HUES48 (cell line): Measurements from ENCODE around the gene PABPN1L.
"Not testable (repeated sequence)": the region's sequence is repeated elsewhere in the genome, so short reads cannot be mapped to it uniquely, and the experiment has no call there.

ENCODE experiments used
- H3K27ac ChIP-seq: one replicate; pipeline ENCODE4 v1.7.0; 2013; ENCODE audit warnings: low read depth, low read length, inconsistent platforms
- H3K27me3 ChIP-seq: 2 replicates; pipeline ENCODE4 v1.6.1; 2013; ENCODE audit warnings: mild to moderate bottlenecking, low read length; ENCODE audit not compliant: control insufficient read depth, insufficient read depth
- H3K36me3 ChIP-seq: 2 replicates; pipeline ENCODE4 v1.6.1; 2013; ENCODE audit warnings: low read length; ENCODE audit not compliant: control insufficient read depth, insufficient read depth
- H3K4me1 ChIP-seq: 2 replicates; pipeline ENCODE4 v1.6.1; 2013; ENCODE audit warnings: mild to moderate bottlenecking, low read length; ENCODE audit not compliant: control insufficient read depth, insufficient read depth
- H3K4me3 ChIP-seq: 2 replicates; pipeline ENCODE4 v1.5.1; 2013; ENCODE audit warnings: mild to moderate bottlenecking, low read depth, low read length
- H3K9ac ChIP-seq: 2 replicates; pipeline ENCODE4 v1.6.1; 2013; ENCODE audit warnings: mild to moderate bottlenecking, low read depth, low read length, moderate library complexity
- H3K9me3 ChIP-seq: 2 replicates; pipeline ENCODE4 v1.6.1; 2013; ENCODE audit warnings: low read length; ENCODE audit not compliant: control insufficient read depth, insufficient read depth

PABPN1L gene

DNA sequence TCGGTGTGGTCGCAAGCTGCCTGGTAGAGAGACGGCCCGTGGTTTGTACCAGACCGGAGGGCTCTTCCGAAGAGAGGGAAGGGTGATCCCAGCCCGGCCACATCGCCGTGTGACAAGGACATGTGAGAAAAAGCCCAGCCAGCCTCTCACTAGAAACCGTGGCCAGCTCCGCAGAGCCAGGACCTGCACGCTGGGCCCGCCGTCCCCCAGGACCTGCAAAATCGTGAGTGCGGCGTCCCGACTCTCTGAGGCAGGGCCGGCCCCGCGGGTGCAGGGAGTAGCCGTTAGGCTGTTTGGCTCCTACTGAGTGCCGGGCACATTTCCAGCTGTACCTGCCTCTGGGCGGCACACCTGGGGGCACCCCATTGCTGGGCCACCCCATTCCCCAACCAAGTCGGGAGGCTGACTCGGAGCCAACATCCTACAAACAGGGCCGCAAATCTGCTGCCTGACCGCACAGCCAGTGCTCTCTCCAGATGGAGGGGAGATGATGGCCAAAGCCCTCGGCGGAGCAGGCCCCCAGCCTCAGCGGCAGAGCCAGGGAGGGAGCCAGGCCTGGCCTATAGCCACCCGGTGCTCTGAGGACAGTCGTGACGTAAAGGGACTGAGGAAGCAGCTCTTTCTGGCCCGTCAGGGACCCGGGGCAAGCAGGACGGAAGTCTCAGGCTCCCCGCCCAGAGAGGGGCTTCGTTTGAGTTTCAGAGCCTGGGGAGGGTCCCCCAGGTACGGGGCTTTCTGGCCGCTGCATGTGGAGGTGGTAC lies 33.6 kb upstream of the PABPN1L start:
- H3K36me3 ChIP-seq: no peaks in the 10 kb centered on the region
- H3K4me3 ChIP-seq: no peak overlapping the region
- no peak overlapping the region for H3K9ac ChIP-seq
- no peaks in the 10 kb centered on the region for H3K4me1 ChIP-seq
- H3K9me3 ChIP-seq: no peaks in the 10 kb centered on the region
- H3K27me3 ChIP-seq: no peaks in the 10 kb centered on the region
- H3K27ac ChIP-seq: no peak overlapping the region

DNA sequence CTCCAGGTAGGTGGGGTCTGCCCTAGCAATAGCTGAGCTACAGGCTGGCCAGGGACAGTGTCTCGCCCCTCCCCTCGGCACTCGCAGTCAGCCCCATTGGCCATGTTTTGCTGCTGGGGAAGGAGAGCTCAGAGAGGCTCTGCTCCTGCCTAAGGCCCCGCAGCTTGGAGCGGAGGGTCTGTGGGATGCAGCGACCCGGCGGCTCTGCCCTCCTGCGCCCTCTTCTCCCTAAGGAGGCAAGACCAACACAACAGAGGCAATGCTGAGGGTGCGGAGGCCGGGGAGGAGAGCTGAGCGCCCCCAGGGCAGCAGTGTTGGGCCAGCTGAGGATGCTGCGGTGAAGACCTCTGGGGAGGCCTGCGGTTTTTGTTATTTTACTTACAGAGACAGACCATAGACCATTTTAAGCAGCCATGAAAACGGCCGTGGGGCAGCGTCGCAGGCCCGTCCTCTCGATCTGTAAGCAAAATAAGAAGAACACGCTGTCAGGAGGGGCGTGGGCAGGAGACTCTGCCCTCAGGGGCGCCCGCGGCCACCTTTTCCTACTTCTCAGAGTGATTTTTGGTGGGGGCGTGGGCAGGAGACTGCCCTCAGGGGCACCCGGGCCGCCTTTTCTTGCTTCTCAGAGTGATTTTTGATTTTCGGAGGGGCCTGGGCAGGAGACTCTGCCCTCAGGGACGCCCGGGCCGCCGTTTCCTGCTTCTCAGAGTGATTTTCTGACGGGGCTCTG lies 31.4 kb upstream of the PABPN1L start:
- no peaks in the 10 kb centered on the region for H3K36me3 ChIP-seq
- H3K4me1 ChIP-seq: no peaks in the 10 kb centered on the region
- no peak overlapping the region for H3K4me3 ChIP-seq
- no peak overlapping the region for H3K27ac ChIP-seq
- no peaks in the 10 kb centered on the region for H3K27me3 ChIP-seq
- H3K9ac ChIP-seq: no peak overlapping the region
- no peaks in the 10 kb centered on the region for H3K9me3 ChIP-seq

DNA sequence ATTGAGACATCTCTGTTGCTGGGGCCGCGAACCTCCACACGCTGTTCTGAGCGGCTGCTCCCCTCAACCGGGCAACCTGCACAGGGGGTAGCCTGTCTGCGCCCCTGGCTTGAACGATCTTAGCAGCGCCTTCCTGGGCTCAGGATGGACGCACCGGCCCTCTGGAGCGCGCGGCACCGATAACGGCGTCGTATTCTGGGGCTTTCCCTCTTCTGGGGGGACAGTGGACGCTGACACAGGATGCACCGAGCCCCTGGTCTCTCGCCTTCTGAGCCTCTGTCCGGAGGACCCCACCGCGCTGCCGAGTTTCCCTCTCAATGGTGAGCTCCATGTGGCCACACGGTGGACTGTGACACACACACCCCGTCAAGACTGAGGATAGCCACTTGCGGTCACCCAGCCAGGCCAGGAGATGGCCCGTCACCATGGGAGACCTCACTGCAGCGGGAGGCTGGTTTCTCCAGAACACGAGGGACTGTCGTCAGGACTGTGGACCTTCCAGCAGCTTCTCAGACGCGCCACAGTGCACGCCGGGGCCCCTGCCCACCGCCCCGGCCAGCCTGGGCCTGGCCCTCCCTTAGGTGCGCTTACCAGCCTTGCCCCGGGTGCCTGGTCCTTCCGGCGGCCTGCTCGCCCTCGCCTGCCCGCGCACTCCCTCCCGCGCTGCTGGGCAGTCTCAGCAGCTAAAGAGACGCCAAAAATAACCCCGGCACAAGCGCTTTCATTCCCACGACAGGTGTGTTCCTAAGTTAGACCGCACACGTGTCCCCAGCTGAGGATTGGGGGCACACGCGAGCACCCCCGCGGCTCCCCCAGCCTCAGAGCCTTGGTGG lies 30.0 kb upstream of the PABPN1L start:
- Histone ChIP-seq H3K4me1 (no peaks in the 10 kb centered on the region), H3K36me3 (no peaks in the 10 kb centered on the region), H3K27me3 (no peaks in the 10 kb centered on the region), H3K9me3 (no peaks in the 10 kb centered on the region), H3K4me3 (no peak overlapping the region), H3K9ac (no peak overlapping the region), H3K27ac (no peak overlapping the region)

GRCh38 chr16:88895335-88895734 lies 28.9 kb upstream of the PABPN1L start:
- no peak overlapping the region for H3K27ac ChIP-seq
- H3K9me3 ChIP-seq: no peaks in the 10 kb centered on the region
- no peaks in the 10 kb centered on the region for H3K27me3 ChIP-seq
- H3K4me1 ChIP-seq: no peaks in the 10 kb centered on the region
- no peaks in the 10 kb centered on the region for H3K36me3 ChIP-seq
- no peak overlapping the region for H3K9ac ChIP-seq
- H3K4me3 ChIP-seq: no peak overlapping the region

DNA sequence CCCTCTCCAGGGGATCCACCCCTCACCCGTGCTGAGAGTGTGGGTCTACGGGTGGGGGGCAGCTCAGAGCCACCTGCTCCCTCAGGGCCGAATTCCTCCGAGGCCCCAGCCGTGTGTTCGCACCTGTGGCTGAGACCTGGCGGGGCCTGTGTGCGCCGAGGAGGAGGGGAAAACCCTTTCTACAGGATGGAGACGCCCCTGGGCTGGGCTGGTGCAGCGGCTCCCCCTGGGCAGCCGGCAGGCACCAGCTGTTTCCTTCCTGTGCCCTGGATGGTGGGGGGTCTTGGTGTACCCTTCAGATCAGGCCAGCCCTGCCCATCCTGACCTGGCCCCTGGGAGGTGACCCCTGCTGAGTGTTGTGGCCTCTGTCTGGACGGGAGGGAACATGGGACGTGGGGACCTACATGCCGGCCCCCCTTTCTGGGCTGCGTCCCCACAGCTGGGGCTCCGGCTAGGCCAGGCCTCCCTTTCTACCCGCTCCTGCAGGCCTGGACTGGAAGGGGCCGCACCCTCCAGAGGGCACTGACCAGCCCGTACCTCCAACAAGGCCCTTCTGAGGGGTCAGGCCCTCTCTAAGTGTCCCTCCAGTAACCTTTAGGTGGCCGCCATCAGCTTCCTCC lies 28.3 kb upstream of the PABPN1L start:
- no peaks in the 10 kb centered on the region for H3K27me3 ChIP-seq
- H3K4me1 ChIP-seq: no peaks in the 10 kb centered on the region
- H3K36me3 ChIP-seq: no peaks in the 10 kb centered on the region

DNA sequence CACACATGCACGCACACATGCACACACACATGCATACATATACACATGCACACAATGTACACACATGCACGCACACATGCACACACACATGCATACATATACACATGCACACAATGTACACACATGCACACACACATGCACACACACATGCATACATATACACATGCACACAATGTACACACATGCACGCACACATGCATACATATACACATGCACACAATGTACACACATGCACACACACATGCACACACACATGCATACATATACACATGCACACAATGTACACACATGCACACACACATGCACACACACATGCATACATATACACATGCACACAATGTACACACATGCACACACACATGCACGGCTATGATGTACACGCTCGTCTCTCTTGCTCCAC lies 27.8 kb upstream of the PABPN1L start:
- not testable (repeated sequence) for H3K36me3 ChIP-seq, H3K27me3 ChIP-seq, H3K4me1 ChIP-seq

More for the DNA sequence above, 28.3 kb upstream of the PABPN1L start:
- H3K4me3 ChIP-seq: no peak overlapping the region
- no peak overlapping the region for H3K27ac ChIP-seq
- no peaks in the 10 kb centered on the region for H3K9me3 ChIP-seq
- no peak overlapping the region for H3K9ac ChIP-seq

GRCh38 chr16:88893127-88893968 lies 26.9 kb upstream of the PABPN1L start:
- H3K36me3 ChIP-seq: no peaks in the 10 kb centered on the region
- no peaks in the 10 kb centered on the region for H3K9me3 ChIP-seq
- no peaks in the 10 kb centered on the region for H3K4me1 ChIP-seq
- no peak overlapping the region for H3K9ac ChIP-seq
- H3K4me3 ChIP-seq: no peak overlapping the region
- H3K27me3 ChIP-seq: no peaks in the 10 kb centered on the region
- H3K27ac ChIP-seq: no peak overlapping the region

More for the DNA sequence above, 27.8 kb upstream of the PABPN1L start:
- H3K27ac ChIP-seq, H3K9me3 ChIP-seq, H3K9ac ChIP-seq, H3K4me3 ChIP-seq: not testable (repeated sequence)

- Histone ChIP-seq H3K4me3 (no peak overlapping the region), H3K9me3 (no peaks in the 10 kb centered on the region), H3K36me3 (no peaks in the 10 kb centered on the region), H3K27ac (no peak overlapping the region), H3K27me3 (no peaks in the 10 kb centered on the region), H3K9ac (no peak overlapping the region), H3K4me1 (no peaks in the 10 kb centered on the region)
Observed at GRCh38 chr16:88892065-88892464, 25.6 kb upstream of the PABPN1L start.

DNA sequence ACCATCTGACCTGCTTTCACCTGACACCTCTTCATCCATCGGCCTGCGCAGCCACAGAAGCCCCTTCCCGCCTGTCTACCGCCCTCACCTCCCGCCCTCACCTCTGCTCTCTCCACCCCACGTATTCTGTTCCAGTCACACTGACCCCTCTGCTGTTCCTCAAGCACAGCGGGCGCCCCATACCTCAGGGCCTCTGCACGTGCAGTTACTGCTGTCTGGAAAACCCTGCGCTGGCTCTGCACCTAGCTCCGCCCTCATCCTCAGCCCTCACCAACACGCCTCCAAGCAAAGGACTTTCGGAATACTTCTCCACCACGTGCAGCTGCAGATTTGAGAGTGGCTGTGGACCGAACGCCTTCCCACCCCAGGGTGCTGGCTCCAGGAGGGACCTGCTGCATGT lies 24.6 kb upstream of the PABPN1L start:
- H3K27me3 ChIP-seq: no peaks in the 10 kb centered on the region

DNA sequence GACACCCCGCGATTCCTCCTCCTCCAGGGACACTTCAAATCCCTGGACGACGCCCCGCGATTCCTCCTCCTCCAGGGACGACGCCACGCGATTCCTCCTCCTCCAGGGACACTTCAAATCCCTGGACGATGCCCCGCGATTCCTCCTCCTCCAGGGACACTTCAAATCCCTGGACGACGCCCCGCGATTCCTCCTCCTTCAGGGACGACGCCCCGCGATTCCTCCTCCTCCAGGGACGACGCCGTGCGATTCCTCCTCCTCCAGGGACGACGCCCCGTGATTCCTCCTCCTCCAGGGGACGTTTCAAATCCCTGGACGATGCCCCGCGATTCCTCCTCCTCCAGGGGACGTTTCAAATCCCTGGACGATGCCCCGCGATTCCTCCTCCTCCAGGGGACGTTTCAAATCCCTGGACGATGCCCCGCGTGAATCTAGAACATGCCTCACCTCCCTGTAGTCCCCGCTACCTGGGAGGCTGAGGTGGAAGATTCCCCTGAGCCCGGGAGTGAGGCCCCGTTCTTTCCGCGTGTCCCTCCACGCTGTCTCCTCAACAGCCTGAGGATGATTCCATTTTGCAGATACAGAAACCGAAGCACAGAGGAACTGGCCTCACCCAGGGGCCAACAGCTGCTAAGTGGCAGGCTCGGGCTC lies 23.4 kb upstream of the PABPN1L start:
- H3K27me3 ChIP-seq, H3K36me3 ChIP-seq, H3K9me3 ChIP-seq, H3K4me3 ChIP-seq, H3K4me1 ChIP-seq, H3K27ac ChIP-seq, H3K9ac ChIP-seq: not testable (repeated sequence)

More for the DNA sequence above, 24.6 kb upstream of the PABPN1L start:
- no peaks in the 10 kb centered on the region for H3K36me3 ChIP-seq
- no peaks in the 10 kb centered on the region for H3K9me3 ChIP-seq
- H3K4me1 ChIP-seq: no peaks in the 10 kb centered on the region
- H3K9ac ChIP-seq: no peak overlapping the region
- H3K4me3 ChIP-seq: no peak overlapping the region
- no peak overlapping the region for H3K27ac ChIP-seq
